Middle frontal gyrus (tissue), 1 donor: ENCODE results near the gene BCR.

ENCODE experiments used
- DNase-seq: peaks from one replicate; pipeline ENCODE4 v3.0.0-alpha.2; 2015; ENCODE audit warnings: low spot score; ENCODE audit errors: extremely low spot score

BCR gene

DNA sequence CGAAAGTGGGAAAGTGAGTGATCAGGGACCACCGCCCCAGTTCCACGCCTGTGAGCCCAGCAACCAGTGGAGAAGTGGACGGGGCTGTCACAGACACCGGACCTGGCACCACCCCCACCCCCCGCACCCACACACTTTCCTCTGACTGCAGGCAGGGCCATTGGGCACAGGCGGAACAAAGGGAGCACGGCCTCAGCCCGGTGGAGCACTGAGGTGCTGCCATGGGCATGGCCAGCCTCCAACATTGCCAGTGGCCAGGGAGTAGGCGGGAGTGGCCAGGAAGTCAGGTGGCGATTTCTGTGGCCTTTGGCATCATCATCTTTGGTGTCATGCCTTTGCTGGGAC is 78.5 kb downstream of the BCR start:
- DNase-seq, result no peak

DNA sequence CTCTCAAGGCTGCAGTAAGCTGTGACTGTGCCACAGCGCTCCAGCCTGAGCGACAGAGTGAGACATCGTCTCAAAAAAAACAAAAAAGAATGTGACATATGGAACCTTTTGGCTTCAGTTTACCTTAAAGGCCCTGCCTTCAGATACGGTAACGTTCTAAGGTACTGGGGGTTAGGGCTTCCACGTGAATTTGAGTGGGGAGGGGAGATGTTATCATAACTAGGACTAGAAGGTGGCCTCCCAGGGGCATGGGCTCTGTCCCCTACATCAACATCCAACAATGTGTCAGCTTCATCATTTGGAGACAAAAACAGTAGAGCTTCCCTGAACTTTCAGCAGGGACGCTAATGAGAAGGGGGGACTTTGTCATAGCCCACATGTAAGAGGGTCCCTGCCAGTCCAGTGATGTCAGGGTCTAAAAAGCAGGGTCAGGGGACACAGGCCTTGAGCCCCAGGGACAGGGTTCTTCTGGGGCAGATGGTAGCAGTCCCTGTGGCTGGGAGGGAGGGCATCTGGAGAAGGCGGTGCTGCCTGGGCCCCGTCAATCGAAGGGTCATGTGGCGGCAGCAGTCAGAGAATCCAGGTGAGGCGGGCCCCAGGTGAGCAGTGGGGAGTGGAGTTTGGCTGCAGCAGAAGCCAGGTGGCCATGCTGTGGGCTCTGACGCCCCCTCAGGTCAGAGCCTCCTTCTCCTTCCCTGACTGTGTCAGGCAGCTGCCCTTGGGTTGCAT is 79.8 kb downstream of the BCR start:
- no peak for DNase-seq

DNA sequence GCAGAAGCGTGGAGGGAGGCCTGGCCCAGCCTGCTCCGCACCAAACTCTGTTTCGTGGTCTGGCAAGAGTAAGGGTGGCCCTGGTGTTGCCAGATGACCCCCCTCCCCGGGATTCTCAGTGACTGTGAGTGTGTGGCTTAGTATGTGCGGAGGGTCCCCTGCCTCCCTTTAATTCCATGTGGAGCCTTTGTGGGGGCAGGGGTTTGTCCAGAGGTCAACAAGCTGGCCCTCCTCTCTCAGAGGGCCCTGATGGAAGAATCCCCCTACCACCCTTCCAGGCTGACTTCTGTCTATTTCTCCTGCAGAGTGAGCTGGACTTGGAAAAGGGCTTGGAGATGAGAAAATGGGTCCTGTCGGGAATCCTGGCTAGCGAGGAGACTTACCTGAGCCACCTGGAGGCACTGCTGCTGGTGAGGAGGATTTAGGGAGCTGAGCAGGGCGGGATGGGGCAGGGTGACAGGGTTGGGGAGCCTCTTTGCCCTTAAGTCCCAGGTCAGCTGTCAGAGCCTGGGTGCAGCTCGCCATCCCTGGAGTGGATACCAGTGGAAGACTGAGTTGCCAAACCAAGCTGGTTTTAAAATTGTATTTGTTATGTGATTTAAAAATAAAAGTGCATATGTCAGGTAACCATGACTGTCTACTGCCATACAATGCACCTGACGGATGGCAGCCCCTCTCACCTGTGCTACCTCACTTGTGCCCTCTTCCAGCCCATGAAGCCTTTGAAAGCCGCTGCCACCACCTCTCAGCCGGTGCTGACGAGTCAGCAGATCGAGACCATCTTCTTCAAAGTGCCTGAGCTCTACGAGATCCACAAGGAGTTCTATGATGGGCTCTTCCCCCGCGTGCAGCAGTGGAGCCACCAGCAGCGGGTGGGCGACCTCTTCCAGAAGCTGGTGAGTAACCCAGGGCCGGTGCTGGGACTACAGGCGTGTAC is 80.6 kb downstream of the BCR start:
- no peak for DNase-seq

DNA sequence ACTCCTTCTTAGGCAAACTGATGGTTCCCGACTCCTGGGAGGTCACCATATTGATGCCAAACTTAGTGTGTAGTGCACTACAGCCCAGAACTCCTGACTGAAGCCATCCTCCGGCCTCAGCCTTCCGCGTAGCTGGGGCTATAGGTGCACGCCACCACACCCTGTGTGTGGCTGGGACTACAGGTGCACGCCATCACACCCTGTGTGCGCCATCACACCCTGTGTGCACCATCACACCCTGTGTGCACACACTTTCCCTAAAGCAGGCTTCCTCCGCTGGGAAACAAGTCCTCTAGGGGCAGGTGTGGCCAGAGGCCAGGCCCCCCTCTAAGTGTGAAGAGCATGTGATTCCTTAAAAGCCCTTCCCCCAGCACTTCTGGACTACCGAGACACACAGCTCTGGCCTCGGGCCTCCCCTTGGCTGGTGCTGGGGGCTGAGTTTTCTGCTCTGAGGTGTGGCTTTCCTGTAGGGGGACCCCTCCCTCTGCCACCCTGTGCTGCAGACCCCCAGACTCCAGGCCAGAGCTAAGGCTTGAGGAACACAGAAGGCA is 81.7 kb downstream of the BCR start:
- DNase-seq, result no peak

DNA sequence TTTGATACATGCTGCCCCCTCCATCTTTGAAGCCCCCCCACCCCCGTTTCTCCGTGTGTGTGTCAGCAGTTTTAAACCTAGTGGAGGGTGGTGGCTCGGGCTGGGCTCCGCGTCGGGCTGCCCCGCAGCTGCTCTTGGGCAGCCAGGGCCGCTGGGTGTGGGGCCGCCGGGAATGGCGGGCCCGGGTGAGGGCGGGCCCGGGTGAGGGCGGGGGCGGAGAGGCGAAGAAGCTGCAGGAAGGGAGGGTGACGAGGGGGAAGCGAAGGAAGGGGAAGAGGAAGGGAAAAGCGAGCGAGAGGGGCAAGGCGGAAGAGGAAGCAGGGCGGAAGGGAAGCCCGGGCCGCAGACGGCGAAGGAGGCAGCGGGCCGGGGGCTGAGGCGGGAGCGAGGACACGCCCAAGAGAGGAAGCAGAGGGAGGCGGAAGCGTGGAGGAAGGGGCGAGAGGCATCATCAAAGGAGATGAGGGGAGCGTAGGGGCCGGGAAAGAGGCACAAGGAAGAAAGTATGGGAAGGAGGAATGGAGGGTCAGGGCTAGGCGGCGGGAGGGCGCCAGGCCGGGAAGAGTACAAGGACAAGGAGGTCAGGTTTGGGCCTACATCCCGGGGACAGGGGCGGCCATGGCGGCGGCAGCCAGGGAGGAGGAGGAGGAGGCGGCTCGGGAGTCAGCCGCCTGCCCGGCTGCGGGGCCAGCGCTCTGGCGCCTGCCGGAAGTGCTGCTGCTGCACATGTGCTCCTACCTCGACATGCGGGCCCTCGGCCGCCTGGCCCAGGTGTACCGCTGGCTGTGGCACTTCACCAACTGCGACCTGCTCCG is 82.4 kb downstream of the BCR start:
- no peak for DNase-seq

DNA sequence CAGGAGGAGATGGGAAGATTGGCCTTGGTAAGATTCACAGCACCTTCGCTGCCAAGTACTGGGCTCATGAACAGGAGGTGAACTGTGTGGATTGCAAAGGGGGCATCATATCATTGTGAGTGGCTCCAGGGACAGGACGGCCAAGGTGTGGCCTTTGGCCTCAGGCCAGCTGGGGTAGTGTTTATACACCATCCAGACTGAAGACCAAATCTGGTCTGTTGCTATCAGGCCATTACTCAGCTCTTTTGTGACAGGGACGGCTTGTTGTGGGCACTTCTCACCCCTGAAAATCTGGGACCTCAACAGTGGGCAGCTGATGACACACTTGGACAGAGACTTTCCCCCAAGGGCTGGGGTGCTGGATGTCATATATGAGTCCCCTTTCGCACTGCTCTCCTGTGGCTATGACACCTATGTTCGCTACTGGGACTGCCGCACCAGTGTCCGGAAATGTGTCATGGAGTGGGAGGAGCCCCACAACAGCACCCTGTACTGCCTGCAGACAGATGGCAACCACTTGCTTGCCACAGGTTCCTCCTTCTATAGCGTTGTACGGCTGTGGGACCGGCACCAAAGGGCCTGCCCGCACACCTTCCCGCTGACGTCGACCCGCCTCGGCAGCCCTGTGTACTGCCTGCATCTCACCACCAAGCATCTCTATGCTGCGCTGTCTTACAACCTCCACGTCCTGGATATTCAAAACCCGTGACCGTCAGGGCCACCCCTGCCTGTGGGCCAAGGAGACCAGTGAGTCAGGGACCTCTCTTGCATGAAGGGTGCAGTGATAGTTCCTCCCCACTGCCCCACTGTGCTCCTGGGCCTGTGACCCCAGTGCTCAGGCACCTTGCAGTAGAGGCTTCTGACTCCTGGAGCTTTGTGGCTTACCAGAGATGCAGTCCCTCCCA is 83.6 kb downstream of the BCR start:
- DNase-seq, result no peak

DNA sequence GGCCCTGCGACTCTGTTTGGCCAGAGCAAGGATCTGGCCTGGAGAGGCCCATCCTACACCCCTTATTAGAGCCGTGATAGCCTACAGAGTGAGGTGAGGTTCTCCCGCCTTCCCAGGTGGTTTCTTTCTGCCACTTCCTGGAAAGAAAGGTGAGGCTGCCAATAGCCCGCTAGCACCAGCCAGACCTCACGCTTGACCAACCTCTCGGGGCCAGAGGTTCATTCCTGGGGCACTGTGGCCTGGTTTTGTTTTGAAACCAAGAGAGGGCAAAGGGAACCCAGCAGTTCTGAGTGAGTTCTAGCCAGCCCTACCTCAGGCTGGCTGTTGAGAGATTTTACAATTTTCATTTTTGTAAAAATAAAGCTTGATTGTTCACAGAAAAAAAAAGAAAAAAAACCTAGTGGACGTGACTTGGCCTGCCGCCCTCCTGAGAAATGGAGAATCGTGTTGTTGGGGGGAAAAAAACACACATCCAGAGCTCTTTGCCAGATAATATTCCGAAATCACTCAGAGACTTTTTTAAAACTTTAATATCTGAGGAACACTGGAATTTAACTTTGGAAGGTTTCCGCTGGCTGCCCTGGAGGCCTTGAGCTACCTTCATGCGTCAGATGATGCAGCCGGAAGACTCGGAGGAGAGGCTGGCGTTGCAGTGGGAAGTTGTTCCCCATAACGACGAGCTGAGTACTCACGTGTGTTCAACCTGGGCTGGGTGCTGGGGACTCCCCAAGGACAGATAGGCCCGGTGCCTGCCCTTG is 84.5 kb downstream of the BCR start:
- no peak for DNase-seq

DNA sequence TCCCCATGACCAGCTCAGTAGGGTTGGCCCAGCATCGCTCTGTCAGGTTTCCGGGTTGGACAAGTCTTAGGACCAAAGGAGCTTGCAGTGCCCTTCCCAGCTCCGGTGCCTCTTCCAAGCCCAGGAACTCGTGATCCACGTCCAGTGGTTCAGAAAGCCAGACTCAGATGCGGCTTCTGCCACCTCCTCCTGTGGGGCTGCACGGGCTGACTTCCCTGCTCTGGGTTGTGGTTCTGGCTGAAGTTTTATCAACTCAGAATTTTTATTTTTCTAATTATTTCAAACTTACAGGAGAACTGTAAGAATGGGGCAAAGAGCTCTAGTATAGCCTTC is 85.0 kb downstream of the BCR start:
- no peak for DNase-seq

DNA sequence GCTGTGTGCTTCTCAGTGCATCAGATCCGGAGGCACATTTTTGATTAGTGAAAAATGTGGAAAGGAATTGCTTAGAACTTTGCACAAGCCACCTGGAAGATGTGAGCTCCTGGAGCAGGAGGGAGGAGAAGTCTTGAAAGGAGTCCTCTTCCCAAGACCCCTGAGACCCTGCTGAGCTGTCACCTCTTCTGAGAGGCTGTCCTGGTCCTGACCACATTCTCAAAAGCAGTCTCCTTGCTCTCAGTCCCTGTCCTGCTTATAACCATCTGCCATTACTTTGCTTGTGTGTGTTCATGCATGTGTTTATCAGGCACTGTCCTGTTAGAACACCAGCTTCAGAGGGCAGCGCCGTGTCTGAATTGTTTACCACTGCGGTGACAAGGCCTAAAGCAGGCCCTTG is 86.5 kb downstream of the BCR start:
- no peak for DNase-seq

DNA sequence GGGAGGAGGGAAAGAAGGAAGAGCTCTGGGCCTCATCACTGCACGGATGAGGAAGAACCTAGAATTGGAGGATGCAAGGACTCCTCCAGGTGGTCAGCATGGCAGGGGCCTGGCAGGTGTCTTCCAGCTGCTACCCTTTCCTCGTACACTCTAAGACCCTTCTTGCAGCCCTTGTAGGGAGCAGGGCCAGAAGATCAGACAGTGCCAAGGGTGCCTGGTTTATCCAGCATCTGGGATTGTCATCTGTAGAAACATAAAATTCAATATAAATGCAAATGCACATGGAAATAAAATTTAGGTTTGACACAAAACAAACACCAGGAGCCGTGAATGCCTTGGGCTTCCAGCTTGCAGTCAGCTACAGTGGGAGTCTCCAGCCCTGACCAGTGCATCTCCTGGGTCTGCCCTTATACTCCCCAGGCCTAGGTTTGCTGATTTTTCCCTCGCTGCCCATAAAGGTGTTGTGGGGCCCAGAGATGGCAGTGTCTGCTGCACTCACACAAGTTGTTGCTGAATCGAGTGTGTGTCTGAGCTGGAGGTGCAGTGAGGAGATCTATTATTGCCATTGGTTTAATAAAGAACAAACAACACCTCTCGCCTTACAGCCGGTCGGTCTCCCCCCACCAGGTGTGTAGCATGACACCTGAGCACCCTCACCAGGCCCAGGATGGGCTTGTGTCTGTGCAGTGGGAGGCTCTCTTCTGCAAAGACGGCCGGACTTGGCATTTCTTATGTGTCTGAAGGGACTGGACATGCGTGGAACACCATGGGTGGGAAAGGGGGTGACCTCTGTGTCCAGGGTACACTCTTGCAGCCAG is 87.1 kb downstream of the BCR start:
- no peak for DNase-seq

DNA sequence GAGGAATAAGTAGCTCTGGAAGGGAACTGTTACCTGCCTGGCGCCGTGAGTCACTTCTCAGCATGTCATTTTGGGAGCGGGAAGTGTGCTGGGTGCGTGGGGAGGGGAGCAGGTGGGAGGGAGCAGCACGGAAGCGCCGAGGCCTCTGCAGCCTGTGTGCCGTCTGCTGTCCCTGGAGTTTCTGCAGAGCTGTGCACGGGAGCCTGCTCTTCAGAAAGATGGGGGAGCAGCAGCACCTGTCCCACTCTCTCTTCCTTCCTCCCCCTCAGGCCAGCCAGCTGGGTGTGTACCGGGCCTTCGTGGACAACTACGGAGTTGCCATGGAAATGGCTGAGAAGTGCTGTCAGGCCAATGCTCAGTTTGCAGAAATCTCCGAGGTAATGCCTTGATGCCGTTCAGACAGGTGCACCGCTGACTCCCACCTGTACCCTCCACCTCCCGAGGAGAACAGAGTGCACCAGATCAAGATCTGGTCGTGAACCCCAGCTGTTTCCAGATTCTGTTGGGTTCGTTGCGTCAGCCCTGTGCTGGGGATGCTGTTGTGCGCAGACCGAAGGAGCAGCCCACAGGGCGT is 87.9 kb downstream of the BCR start:
- peak; percentile 22 for DNase-seq

DNA sequence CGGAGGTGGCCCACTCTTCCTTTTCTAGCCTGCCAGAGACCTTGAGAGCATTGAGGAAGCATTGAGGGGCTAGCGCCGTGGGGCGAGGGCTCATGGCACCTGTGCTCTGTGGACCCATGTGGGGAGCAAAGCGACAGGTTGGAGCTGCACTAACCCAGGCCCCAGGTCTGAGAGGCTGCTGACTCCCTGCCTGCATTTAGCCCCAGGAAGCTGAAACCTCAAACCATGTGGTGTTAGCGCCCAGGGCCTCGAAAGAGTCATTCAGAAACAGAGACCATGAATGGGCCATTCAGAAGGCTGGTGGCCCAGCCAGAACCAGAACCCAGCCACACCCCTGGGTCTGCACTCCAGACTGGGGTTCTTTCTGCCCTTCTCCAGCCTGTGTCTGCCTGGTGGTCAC is 88.6 kb downstream of the BCR start:
- DNase-seq, result no peak

DNA sequence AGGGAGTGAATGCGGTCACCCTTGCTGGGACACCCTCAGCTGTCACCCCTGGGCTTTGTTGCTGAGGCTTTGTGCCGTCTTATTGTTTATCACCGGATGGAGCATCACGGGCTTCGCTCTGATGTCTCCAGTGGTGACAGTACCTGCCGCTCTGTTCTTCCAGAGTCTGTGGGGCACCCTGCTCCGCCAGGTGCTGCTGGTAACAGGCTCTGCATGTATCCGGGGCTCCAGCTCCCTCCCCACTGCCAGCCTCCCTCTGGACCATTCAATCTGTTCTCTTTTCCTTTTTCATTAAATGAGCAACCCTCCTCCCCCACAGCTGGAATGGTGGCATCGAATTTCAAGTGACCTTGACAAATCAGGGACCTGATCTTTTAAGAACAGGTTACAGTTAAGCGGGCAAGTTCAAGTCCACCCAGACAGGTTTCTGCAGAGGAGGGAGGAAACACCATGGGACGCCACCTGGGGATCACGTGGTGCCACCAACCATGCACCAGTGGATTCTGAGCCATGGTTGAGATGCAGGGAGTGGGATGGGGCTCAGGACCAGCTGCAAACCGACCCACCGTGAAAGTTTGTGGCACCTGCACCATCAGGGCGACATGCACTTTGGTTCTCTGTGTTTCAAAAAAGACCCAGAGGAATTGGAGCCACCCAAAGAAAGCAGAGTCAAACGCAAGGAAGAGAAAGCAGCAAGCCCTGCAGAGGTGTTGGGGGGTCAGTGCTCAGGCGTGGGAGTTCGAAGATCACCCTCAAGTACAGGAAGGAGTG is 89.3 kb downstream of the BCR start:
- DNase-seq, result no peak

DNA sequence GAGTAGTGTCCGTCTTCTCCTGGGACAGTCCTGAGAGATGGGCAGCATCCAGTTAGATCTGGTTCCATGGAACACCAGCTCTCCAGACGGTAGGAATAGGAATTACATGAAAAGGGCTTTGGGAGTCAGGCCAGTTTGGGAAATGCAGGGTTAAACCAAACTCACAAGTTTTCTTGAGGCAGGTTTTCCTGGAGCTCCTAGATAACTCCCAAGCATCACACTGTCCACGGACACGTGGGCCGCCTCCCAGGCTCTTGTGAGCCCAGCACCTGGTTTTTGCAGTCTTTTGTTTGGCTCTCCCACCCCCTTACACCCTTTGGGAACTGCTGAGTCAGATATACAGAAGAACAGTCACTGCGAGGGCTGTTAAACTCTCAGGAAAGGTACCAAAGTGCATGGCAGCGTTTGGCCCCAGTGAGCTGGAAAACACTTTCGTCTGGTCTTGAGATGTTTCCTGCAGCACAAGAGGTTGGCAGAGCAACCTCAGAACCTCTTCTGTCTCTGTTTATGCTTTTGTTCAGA is 90.0 kb downstream of the BCR start:
- no peak for DNase-seq

DNA sequence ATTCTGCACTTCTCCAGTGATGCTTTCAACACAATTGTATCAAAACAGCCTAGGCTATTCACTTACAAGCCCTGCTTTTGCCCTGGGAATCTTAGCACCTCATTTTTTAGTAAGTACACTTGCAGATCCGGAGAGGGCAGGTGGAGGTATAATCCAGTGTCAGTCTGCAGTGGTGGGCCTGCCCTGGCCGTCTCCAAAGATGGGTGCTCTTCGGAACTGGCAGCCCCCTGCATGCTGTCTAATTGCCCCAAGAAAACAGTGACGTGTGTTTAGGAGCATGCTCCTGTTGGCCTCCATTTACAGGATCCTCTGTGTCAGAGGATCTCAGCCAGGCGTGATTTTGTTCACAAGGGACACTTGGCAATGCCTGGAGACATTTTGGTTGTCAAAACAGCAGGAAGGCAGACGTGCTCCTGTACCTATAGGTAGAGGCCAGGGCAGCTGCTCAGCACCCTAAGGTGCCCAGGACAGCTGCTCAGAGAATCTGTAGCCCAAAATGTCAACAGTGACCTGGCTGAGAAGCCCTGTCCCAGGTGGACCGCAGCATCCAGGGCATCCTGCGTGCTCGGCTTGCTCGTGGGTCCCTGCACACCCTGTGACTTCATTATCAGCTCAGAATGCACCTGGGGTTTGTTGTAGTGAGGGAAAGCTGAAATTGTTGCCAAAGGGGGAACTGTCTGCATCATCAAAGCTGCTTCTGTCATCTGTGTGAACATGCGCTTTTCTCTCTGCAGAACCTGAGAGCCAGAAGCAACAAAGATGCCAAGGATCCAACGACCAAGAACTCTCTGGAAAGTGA is 90.7 kb downstream of the BCR start:
- DNase-seq, result no peak

DNA sequence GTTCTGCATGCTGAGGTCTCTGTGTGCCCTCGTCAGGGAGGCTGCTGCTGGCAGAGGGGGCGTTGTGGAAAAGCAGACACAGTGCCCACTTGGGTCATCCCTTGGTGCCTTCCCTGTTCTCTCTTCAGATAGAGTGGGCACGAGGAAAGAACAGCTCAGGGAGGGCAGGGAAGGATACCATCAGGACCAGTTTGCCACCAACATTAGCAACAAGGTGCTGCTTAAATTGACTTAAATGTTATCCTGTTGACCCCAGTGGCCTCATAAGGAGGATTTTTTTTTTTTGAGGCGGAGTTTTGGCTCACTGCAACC is 91.2 kb downstream of the BCR start:
- no peak for DNase-seq

DNA sequence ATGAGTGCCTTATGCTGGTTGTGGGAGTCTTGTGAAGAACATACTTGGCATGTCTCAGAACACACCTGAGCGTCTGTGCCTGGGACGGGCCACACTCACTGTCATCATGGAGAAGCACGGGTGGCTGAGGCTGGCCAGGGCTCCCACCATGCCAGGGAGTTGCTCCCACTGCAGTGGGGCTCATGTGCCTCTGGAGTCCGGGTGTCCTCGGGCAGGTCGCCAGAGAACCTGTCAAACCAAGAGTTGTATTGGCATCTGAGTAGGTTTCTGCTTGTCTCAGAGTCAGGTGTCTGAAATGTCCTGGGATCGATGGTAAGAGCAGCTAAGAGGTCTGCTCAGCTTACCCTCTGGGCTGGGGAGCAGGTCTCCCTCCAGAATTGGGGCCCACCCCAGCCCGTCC is 92.1 kb downstream of the BCR start:
- DNase-seq, result no peak
